Lung (tissue), 12 donors: Measurements from ENCODE around the gene BASP1. TPM values are rescaled to one million over a fixed set of nuclear protein-coding genes. Genes with fewer than 3 reads are reported as not detected.
"Not testable (repeated sequence)": the region's sequence is repeated elsewhere in the genome, so short reads cannot be mapped to it uniquely, and the experiment has no call there.

Experiments used
- ATAC-seq: fragments of 200-7000 bp; cut with Tn5 transposase; one replicate; pipeline ENCODE4 v1.9.1; 2020; ENCODE audit warnings: moderate number of reproducible peaks; ENCODE audit not compliant: insufficient read depth, low FRiP score
- DNase-seq, 3 donors: peaks; one replicate each; pipeline ENCODE4 v3.0.0-alpha.2; 2013 to 2017
- H3K27ac ChIP-seq, 2 donors: one replicate each; pipeline ENCODE4 v1.5.1; 2013; ENCODE audit warnings: mild to moderate bottlenecking in 2 of 2, moderate library complexity in 2 of 2, control low read depth in 1 of 2, inconsistent platforms in 1 of 2, low read depth in 1 of 2, low read length in 1 of 2
- H3K27me3 ChIP-seq, 3 donors: one replicate each; pipeline ENCODE4 v1.5.1; 2013; ENCODE audit warnings: low read length in 2 of 3; ENCODE audit not compliant: control insufficient read depth in 3 of 3, insufficient read depth in 3 of 3
- H3K36me3 ChIP-seq, 4 donors: one replicate each; pipeline ENCODE4 v1.5.1; 2013; ENCODE audit warnings: low read length in 4 of 4, mild to moderate bottlenecking in 1 of 4, moderate library complexity in 1 of 4; ENCODE audit not compliant: control insufficient read depth in 4 of 4, insufficient read depth in 4 of 4
- H3K4me1 ChIP-seq, 5 donors: one replicate each; pipeline ENCODE4 v1.5.1; 2013; ENCODE audit warnings: low read length in 5 of 5, mild to moderate bottlenecking in 2 of 5, moderate library complexity in 1 of 5; ENCODE audit not compliant: control insufficient read depth in 5 of 5, insufficient read depth in 5 of 5
- H3K4me3 ChIP-seq: one replicate; pipeline ENCODE4 v1.5.1; 2013; ENCODE audit warnings: mild to moderate bottlenecking, control low read depth, moderate library complexity
- H3K9ac ChIP-seq, 2 donors: one replicate each; pipeline ENCODE4 v1.5.1; 2013; ENCODE audit warnings: low read length in 2 of 2, control low read depth in 1 of 2; ENCODE audit not compliant: insufficient read depth in 1 of 2
- H3K9me3 ChIP-seq, 4 donors: one replicate each; pipeline ENCODE4 v1.5.1; 2013; ENCODE audit warnings: low read length in 3 of 4, mild to moderate bottlenecking in 1 of 4, moderate library complexity in 1 of 4; ENCODE audit not compliant: control insufficient read depth in 4 of 4, insufficient read depth in 3 of 4
- WGBS, 2 donors: extraction: QIAGEN DNeasy Blood & Tissue Kit; methylation state at CpG; one replicate each; pipeline ENCODE4 v1.1.7; 2013; 5-methylcytosine and 5-hydroxymethylcytosine counted together
- polyA plus RNA-seq, 2 donors: library from polyadenylated mRNA; stranded (reverse); fragments of 200-250 nt; gene quantifications; one replicate each; pipeline ENCODE4 v1.2.1, GENCODE V29; 2013
- total RNA-seq, 2 donors: library from RNA; depleted of rRNA in 1 of 2; stranded (reverse); fragments of >200 nt in 1 of 2; gene quantifications; one replicate each; pipeline ENCODE4 v1.2.1, GENCODE V29; 2014 to 2021
- TF ChIP-seq, protein P1 (sequence below): IDR thresholded peaks from 2 replicates; pipeline ENCODE4 v1.5.1; 2012; ENCODE audit warnings: mild to moderate bottlenecking; ENCODE audit errors: control extremely low read depth, extremely low read depth
- donor health status: control.
- donor health status: control.
- donor health status: Bipolar disorder and iron deficiency.
- donor health status: healthy.
- donor health status: DM: yes; HTN: yes; CAD: no.

The BASP1 gene
- total and polyA plus RNA-seq, 4 donors, result 12.7 to 118 (median 33.2) TPM

DNA sequence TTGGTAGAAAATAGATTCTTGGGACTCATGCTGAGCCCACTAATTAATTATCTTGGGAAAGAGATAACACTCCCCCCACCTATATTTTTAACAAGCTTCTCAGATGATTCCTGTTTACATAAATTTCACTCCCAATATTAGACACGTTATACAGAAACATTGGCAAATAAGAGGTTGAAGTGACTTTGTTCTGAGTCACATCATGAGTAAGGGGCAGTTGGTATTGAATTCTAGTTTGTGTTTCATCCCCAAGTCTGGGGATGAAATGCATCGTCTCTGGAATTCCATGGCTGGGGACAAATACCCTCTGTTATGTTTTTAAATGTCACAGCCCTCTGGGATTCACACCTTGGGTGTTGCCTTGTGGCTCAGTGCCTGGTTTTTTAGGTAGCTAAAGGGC is 41.0 kb downstream of the BASP1 start:
- H3K27ac ChIP-seq, result no peak overlapping the region
- H3K27me3 ChIP-seq, result no peaks in the 10 kb centered on the region
- H3K36me3 ChIP-seq, result no peaks in the 10 kb centered on the region
- no peak overlapping the region for H3K4me3 ChIP-seq
- no peaks in the 10 kb centered on the region for H3K4me1 ChIP-seq
- ATAC-seq (no peak), DNase-seq (no peak)
- no peak overlapping the region for H3K9ac ChIP-seq
- 81 to 83% methylated on average over 2 of the region's 2 CpGs for WGBS, 2 donors
- no peaks in the 10 kb centered on the region for H3K9me3 ChIP-seq
- TF ChIP-seq, protein P1, sequence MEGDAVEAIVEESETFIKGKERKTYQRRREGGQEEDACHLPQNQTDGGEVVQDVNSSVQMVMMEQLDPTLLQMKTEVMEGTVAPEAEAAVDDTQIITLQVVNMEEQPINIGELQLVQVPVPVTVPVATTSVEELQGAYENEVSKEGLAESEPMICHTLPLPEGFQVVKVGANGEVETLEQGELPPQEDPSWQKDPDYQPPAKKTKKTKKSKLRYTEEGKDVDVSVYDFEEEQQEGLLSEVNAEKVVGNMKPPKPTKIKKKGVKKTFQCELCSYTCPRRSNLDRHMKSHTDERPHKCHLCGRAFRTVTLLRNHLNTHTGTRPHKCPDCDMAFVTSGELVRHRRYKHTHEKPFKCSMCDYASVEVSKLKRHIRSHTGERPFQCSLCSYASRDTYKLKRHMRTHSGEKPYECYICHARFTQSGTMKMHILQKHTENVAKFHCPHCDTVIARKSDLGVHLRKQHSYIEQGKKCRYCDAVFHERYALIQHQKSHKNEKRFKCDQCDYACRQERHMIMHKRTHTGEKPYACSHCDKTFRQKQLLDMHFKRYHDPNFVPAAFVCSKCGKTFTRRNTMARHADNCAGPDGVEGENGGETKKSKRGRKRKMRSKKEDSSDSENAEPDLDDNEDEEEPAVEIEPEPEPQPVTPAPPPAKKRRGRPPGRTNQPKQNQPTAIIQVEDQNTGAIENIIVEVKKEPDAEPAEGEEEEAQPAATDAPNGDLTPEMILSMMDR, result no peak

DNA sequence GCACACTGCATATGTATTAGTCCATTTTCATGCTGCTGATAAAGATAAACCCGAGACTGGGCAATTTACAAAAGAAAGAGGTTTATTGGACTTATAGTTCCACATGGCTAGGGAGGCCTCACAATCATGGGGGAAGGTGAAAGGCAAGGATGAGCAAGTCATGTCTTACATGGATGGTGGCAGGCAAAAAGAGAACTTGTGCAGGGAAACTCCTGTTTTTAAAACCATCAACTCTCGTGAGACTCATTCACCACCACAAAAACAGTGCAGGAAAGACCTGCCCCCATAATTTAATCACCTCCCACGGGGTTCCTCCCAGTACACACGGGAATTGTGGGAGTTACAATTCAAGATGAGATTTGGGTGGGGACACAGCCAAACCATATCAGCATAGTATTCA is 41.6 kb downstream of the BASP1 start:
- H3K4me3 ChIP-seq, H3K27me3 ChIP-seq, ATAC-seq, H3K9me3 ChIP-seq, H3K4me1 ChIP-seq, H3K27ac ChIP-seq, DNase-seq, H3K9ac ChIP-seq, H3K36me3 ChIP-seq: not testable (repeated sequence)
- 86 to 96% methylated on average over 4 of the region's 4 CpGs for WGBS, 2 donors

DNA sequence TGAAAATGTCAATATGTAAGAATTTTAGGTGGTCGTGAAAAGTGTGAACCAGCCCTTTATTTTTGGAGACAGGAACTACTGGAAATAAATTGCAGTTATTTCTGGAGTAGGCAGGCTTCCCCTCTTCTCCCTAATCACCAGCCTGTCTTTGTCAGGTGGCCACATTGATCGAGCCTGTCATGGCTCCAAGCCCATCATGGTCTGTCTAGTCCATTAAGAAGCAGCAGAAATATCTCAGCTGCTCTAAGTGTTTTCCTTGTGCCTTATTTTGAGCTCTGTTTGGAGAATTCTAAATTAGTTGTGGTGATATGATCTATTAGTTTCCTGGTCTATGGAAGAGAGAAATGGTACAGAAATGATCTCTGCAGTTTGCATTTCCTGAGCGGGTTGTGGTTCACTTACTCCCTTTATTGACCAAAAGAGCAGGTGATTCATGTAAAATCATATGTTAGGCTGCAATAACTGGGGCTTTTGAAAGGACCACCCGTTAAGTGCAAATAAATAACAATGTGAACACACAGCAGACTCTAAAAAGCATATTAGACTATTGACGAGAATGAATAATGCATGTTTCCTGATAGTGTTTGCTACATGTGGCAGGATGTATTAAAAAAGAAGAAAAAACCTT is 42.3 kb downstream of the BASP1 start:
- TF ChIP-seq, protein P1, result no peak
- H3K27me3 ChIP-seq, result no peaks in the 10 kb centered on the region
- H3K4me1 ChIP-seq, result no peaks in the 10 kb centered on the region
- no peak overlapping the region for H3K9ac ChIP-seq
- no peaks in the 10 kb centered on the region for H3K36me3 ChIP-seq
- WGBS, 2 donors, result 72 to 76% methylated on average over 5 of the region's 5 CpGs
- H3K27ac ChIP-seq, result no peak overlapping the region
- no peak for DNase-seq
- H3K9me3 ChIP-seq, result no peaks in the 10 kb centered on the region
- no peak for ATAC-seq
- H3K4me3 ChIP-seq, result no peak overlapping the region

DNA sequence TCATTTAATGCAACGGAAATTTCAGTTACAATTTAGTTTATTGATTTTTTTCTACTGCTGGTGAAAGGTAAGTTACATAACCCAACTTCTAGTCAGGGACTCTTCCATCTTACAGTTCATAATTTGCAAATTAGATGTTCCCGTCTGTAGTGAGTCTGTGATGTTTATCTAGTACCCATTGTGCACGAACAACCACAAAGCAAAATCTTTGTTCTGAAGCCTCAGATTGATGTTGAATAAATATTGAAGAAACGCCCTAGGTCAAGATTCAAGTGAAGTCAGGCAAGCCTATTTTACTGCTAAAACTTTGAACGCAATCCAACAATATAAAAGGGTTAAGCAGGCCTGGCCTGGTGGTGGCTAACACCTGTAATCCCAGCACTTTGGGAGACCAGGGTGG is 43.1 kb downstream of the BASP1 start:
- no peaks in the 10 kb centered on the region for H3K4me1 ChIP-seq
- no peak overlapping the region for H3K9ac ChIP-seq
- H3K27me3 ChIP-seq, result no peaks in the 10 kb centered on the region
- TF ChIP-seq, protein P1, result no peak
- ATAC-seq (no peak), DNase-seq (no peak)
- no peak overlapping the region for H3K27ac ChIP-seq
- H3K36me3 ChIP-seq, result no peaks in the 10 kb centered on the region
- 88 to 90% methylated on average over 5 of the region's 5 CpGs for WGBS, 2 donors
- no peaks in the 10 kb centered on the region for H3K9me3 ChIP-seq
- H3K4me3 ChIP-seq, result no peak overlapping the region
